GM21447 (cell line): ENCODE data around the gene PRRT1.
"Not testable (repeated sequence)": the region's sequence is repeated elsewhere in the genome, so short reads cannot be mapped to it uniquely, and the experiment has no call there.

ENCODE experiments used
- ATAC-seq: cut with Tn5 transposase; IDR thresholded peaks from one replicate; pipeline ENCODE4 v1.9.1; 2021; ENCODE audit not compliant: unreplicated experiment

Gene PRRT1

GRCh38 chr6:32152769-32153563 lies 1.2 kb upstream of the PRRT1 start:
- ATAC-seq, result no peak

- ATAC-seq, result no peak
These were observed 417 bp downstream of the PRRT1 start for GRCh38 chr6:32151181-32151862.

- ATAC-seq, result no peak
These were observed 1.5 kb downstream of the PRRT1 start for GRCh38 chr6:32149932-32150870.

- ATAC-seq, result no peak
These were observed 2.5 kb downstream of the PRRT1 start for GRCh38 chr6:32149092-32149755.

- ATAC-seq, result no peak
These were observed 3.2 kb downstream of the PRRT1 start for GRCh38 chr6:32148289-32149091.

GRCh38 chr6:32147401-32148132 lies 4.2 kb downstream of the PRRT1 start:
- ATAC-seq, result no peak

GRCh38 chr6:32146687-32147086 lies 5.1 kb downstream of the PRRT1 start:
- no peak for ATAC-seq

GRCh38 chr6:32146287-32146686 lies 5.5 kb downstream of the PRRT1 start:
- no peak for ATAC-seq

GRCh38 chr6:32144238-32144637 lies 7.5 kb downstream of the PRRT1 start:
- ATAC-seq, result not testable (repeated sequence)

GRCh38 chr6:32140420-32141046 lies 11.2 kb downstream of the PRRT1 start:
- no peak for ATAC-seq

GRCh38 chr6:32139590-32139989 lies 12.1 kb downstream of the PRRT1 start:
- no peak for ATAC-seq

- no peak for ATAC-seq
These were observed 14.3 kb downstream of the PRRT1 start for GRCh38 chr6:32137454-32137853.

- no peak for ATAC-seq
These were observed 18.0 kb downstream of the PRRT1 start for GRCh38 chr6:32133786-32134185.

- no peak for ATAC-seq
These were observed 19.6 kb downstream of the PRRT1 start for GRCh38 chr6:32132110-32132509.

- no peak for ATAC-seq
These were observed 20.2 kb downstream of the PRRT1 start for GRCh38 chr6:32131439-32131948.

GRCh38 chr6:32129297-32130088 lies 22.2 kb downstream of the PRRT1 start:
- ATAC-seq, result peak; percentile 12

GRCh38 chr6:32128751-32129296 lies 22.9 kb downstream of the PRRT1 start:
- no peak for ATAC-seq
